H1 (cell line): ENCODE results near the gene MAPRE2. TPM values are rescaled to one million over a fixed set of nuclear protein-coding genes. Genes with fewer than 3 reads are reported as not detected.

Experiments used
- EZH2 ChIP-seq: fragments of 200-600 bp; sonication (generic); IDR thresholded peaks from 2 replicates; pipeline ENCODE4 v1.7.1; 2012; ENCODE audit warnings: low read depth, mild to moderate bottlenecking, moderate library complexity, low read length, inconsistent platforms; ENCODE audit not compliant: severe bottlenecking
- KDM4A ChIP-seq: IDR thresholded peaks from one replicate; pipeline ENCODE4 v1.7.1; 2012; ENCODE audit warnings: low read depth, mild to moderate bottlenecking, moderate library complexity, low read length, inconsistent platforms; ENCODE audit not compliant: severe bottlenecking
- RBBP5 ChIP-seq: IDR thresholded peaks from 2 replicates; pipeline ENCODE4 v1.7.1; 2012; ENCODE audit warnings: low read depth, mild to moderate bottlenecking, inconsistent platforms, low read length, moderate library complexity, borderline replicate concordance
- polyA plus RNA-seq, 7 experiments: library from polyadenylated mRNA; depleted of rRNA in 3 of 7; stranded (reverse) in 5 of 7; unstranded in 2 of 7; fragments of >200 nt in 5 of 7; fragments of 200-250 nt in 2 of 7; gene quantifications; 1 replicate in 5 of 7; 2 replicates in 1 of 7; 4 replicates in 1 of 7; pipeline versions ENCODE4 v1.2.1 to v1.2.3, GENCODE V29; 2011 to 2013; ENCODE audit warnings: missing spikeins in 2 of 7, mixed read lengths in 2 of 7
- total RNA-seq: library from RNA; stranded (reverse); fragmentation: NEBNext Ultra II Directional; extraction: Animal tissue kit (Norgen Biotek cat#: 25700); gene quantifications from 2 replicates; pipeline ENCODE4 v1.2.1, GENCODE V29; 2021
- TF ChIP-seq, protein P1 (sequence below): fragments of 300-600 bp; sonication (generic); IDR thresholded peaks from 2 replicates; pipeline ENCODE4 v1.7.1; 2012; ENCODE audit warnings: low read length, moderate library complexity, mild to moderate bottlenecking, inconsistent platforms; ENCODE audit not compliant: insufficient replicate concordance

The MAPRE2 gene
- total and polyA plus RNA-seq, 2 of the 8 experiments (the other 6 are each of a cell fraction or from before 2014, with no cell fraction given) = 32.6 to 33.1 TPM

DNA sequence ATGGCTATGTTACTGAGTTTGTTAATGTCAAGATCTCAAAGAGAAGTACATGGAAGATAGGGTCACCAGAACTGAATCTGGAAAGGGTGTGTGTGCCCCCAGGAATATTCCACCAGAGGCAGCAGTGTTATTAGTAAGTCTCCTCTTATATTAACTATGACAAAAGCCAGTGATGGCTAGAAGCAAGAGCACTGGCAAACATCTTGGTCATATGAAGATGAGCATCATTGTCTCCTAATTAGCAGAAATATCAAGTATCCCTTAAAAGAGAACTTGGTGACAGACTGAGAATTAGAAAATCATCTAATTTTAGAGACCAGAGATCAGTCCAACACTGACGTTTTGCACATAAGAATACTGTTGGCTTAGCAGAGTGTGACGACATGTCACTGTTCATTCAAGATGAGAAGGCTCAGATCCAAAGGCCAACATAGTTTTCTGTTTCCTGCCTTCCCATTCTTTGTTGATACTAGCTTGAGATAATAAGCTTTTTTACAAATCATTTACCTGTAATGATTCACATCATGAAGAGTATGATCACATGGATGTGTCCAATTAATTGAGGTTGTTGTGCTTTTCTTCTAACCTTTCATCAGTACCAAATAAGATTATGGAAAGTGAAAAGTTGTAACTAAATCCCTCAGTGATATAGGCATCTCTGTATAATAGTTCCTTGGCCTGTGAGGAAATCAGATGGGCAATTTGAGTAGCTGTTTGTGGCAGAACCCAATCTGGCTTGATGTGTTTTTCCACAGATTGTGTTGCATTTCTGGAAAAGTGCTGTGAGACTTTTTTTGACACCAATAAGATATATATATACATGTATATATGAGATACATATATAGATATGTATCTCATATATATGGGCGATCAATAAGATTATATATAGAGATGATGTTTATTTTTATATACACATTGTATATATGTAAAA is 44.5 kb downstream of the MAPRE2 start (continued):
- TF ChIP-seq, protein P1, sequence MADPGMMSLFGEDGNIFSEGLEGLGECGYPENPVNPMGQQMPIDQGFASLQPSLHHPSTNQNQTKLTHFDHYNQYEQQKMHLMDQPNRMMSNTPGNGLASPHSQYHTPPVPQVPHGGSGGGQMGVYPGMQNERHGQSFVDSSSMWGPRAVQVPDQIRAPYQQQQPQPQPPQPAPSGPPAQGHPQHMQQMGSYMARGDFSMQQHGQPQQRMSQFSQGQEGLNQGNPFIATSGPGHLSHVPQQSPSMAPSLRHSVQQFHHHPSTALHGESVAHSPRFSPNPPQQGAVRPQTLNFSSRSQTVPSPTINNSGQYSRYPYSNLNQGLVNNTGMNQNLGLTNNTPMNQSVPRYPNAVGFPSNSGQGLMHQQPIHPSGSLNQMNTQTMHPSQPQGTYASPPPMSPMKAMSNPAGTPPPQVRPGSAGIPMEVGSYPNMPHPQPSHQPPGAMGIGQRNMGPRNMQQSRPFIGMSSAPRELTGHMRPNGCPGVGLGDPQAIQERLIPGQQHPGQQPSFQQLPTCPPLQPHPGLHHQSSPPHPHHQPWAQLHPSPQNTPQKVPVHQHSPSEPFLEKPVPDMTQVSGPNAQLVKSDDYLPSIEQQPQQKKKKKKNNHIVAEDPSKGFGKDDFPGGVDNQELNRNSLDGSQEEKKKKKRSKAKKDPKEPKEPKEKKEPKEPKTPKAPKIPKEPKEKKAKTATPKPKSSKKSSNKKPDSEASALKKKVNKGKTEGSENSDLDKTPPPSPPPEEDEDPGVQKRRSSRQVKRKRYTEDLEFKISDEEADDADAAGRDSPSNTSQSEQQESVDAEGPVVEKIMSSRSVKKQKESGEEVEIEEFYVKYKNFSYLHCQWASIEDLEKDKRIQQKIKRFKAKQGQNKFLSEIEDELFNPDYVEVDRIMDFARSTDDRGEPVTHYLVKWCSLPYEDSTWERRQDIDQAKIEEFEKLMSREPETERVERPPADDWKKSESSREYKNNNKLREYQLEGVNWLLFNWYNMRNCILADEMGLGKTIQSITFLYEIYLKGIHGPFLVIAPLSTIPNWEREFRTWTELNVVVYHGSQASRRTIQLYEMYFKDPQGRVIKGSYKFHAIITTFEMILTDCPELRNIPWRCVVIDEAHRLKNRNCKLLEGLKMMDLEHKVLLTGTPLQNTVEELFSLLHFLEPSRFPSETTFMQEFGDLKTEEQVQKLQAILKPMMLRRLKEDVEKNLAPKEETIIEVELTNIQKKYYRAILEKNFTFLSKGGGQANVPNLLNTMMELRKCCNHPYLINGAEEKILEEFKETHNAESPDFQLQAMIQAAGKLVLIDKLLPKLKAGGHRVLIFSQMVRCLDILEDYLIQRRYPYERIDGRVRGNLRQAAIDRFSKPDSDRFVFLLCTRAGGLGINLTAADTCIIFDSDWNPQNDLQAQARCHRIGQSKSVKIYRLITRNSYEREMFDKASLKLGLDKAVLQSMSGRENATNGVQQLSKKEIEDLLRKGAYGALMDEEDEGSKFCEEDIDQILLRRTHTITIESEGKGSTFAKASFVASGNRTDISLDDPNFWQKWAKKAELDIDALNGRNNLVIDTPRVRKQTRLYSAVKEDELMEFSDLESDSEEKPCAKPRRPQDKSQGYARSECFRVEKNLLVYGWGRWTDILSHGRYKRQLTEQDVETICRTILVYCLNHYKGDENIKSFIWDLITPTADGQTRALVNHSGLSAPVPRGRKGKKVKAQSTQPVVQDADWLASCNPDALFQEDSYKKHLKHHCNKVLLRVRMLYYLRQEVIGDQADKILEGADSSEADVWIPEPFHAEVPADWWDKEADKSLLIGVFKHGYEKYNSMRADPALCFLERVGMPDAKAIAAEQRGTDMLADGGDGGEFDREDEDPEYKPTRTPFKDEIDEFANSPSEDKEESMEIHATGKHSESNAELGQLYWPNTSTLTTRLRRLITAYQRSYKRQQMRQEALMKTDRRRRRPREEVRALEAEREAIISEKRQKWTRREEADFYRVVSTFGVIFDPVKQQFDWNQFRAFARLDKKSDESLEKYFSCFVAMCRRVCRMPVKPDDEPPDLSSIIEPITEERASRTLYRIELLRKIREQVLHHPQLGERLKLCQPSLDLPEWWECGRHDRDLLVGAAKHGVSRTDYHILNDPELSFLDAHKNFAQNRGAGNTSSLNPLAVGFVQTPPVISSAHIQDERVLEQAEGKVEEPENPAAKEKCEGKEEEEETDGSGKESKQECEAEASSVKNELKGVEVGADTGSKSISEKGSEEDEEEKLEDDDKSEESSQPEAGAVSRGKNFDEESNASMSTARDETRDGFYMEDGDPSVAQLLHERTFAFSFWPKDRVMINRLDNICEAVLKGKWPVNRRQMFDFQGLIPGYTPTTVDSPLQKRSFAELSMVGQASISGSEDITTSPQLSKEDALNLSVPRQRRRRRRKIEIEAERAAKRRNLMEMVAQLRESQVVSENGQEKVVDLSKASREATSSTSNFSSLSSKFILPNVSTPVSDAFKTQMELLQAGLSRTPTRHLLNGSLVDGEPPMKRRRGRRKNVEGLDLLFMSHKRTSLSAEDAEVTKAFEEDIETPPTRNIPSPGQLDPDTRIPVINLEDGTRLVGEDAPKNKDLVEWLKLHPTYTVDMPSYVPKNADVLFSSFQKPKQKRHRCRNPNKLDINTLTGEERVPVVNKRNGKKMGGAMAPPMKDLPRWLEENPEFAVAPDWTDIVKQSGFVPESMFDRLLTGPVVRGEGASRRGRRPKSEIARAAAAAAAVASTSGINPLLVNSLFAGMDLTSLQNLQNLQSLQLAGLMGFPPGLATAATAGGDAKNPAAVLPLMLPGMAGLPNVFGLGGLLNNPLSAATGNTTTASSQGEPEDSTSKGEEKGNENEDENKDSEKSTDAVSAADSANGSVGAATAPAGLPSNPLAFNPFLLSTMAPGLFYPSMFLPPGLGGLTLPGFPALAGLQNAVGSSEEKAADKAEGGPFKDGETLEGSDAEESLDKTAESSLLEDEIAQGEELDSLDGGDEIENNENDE = no peak
- TF ChIP-seq EZH2 = no peak
- TF ChIP-seq KDM4A = no peak
- no peak for TF ChIP-seq RBBP5
